HL-60 (cell line): ENCODE data around the gene THOC7.

Experiments used
- DNase-seq, 2 experiments: peaks; one replicate each; pipeline ENCODE4 v3.0.0-alpha.2; 2010 to 2020; ENCODE audit warnings: low read depth in 1 of 2, low spot score in 1 of 2
- H3K27ac ChIP-seq: fragments of 250-450 bp; sonication (Bioruptor Pico); replicated peaks from 2 replicates; pipeline ENCODE4 v1.5.1; 2020; ENCODE audit warnings: mild to moderate bottlenecking, moderate library complexity
- H3K27me3 ChIP-seq: fragments of 250-450 bp; sonication (Bioruptor Pico); 2 replicates; pipeline ENCODE4 v1.5.1; 2021; ENCODE audit warnings: mild to moderate bottlenecking, moderate library complexity; ENCODE audit not compliant: insufficient read depth, poor library complexity, severe bottlenecking
- H3K4me3 ChIP-seq: replicated peaks from 2 replicates; pipeline ENCODE4 v1.5.1; 2011; ENCODE audit warnings: mild to moderate bottlenecking, control low read depth, low read length; ENCODE audit not compliant: insufficient read depth
- GABPA ChIP-seq: IDR thresholded peaks from 2 replicates; pipeline ENCODE4 v1.6.1; 2012; ENCODE audit warnings: low read depth
- POLR2AphosphoS5 ChIP-seq: IDR thresholded peaks from 2 replicates; pipeline ENCODE4 v1.6.1; 2012; ENCODE audit warnings: low read depth
- SPI1 ChIP-seq: IDR thresholded peaks from 2 replicates; pipeline ENCODE4 v1.6.1; 2012; ENCODE audit warnings: low read depth, mild to moderate bottlenecking, borderline replicate concordance
- TF ChIP-seq, protein P1 (sequence below): IDR thresholded peaks from one replicate; pipeline ENCODE4 v1.5.1; 2011; ENCODE audit warnings: low read length, control low read depth, inconsistent platforms; ENCODE audit not compliant: insufficient read depth
- TF ChIP-seq, protein P2 (sequence below): IDR thresholded peaks from 2 replicates; pipeline ENCODE4 v1.6.1; 2012; ENCODE audit warnings: low read depth; ENCODE audit not compliant: insufficient replicate concordance

The THOC7 gene

DNA sequence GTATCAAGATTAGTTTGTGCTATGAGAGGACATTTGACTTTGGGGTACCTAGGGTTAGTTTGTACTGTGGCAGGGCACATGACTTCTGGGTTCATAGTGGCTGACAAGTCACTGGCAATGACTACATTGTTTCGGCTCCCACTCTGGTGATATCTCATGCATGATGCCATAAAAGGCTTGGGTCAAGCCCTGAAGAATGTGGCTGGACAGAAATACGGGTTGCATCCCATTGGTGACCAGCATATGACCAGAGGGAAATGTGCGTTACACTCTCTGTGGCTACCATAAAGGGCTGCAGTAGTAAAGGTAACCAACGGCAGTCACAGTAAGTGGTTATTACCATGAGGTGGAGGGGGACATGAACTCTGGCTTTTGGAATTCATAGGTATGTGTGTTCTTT, 18.4 kb downstream of the THOC7 start:
- H3K27ac ChIP-seq = no peak overlapping the region
- DNase-seq = no peak
- H3K27me3 ChIP-seq = no peaks in the 10 kb centered on the region
- TF ChIP-seq, protein P1, sequence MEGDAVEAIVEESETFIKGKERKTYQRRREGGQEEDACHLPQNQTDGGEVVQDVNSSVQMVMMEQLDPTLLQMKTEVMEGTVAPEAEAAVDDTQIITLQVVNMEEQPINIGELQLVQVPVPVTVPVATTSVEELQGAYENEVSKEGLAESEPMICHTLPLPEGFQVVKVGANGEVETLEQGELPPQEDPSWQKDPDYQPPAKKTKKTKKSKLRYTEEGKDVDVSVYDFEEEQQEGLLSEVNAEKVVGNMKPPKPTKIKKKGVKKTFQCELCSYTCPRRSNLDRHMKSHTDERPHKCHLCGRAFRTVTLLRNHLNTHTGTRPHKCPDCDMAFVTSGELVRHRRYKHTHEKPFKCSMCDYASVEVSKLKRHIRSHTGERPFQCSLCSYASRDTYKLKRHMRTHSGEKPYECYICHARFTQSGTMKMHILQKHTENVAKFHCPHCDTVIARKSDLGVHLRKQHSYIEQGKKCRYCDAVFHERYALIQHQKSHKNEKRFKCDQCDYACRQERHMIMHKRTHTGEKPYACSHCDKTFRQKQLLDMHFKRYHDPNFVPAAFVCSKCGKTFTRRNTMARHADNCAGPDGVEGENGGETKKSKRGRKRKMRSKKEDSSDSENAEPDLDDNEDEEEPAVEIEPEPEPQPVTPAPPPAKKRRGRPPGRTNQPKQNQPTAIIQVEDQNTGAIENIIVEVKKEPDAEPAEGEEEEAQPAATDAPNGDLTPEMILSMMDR = no peak
- TF ChIP-seq POLR2AphosphoS5 (no peak), SPI1 (no peak), GABPA (no peak)
- TF ChIP-seq, protein P2, sequence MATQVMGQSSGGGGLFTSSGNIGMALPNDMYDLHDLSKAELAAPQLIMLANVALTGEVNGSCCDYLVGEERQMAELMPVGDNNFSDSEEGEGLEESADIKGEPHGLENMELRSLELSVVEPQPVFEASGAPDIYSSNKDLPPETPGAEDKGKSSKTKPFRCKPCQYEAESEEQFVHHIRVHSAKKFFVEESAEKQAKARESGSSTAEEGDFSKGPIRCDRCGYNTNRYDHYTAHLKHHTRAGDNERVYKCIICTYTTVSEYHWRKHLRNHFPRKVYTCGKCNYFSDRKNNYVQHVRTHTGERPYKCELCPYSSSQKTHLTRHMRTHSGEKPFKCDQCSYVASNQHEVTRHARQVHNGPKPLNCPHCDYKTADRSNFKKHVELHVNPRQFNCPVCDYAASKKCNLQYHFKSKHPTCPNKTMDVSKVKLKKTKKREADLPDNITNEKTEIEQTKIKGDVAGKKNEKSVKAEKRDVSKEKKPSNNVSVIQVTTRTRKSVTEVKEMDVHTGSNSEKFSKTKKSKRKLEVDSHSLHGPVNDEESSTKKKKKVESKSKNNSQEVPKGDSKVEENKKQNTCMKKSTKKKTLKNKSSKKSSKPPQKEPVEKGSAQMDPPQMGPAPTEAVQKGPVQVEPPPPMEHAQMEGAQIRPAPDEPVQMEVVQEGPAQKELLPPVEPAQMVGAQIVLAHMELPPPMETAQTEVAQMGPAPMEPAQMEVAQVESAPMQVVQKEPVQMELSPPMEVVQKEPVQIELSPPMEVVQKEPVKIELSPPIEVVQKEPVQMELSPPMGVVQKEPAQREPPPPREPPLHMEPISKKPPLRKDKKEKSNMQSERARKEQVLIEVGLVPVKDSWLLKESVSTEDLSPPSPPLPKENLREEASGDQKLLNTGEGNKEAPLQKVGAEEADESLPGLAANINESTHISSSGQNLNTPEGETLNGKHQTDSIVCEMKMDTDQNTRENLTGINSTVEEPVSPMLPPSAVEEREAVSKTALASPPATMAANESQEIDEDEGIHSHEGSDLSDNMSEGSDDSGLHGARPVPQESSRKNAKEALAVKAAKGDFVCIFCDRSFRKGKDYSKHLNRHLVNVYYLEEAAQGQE = no peak
- H3K4me3 ChIP-seq = no peak overlapping the region

DNA sequence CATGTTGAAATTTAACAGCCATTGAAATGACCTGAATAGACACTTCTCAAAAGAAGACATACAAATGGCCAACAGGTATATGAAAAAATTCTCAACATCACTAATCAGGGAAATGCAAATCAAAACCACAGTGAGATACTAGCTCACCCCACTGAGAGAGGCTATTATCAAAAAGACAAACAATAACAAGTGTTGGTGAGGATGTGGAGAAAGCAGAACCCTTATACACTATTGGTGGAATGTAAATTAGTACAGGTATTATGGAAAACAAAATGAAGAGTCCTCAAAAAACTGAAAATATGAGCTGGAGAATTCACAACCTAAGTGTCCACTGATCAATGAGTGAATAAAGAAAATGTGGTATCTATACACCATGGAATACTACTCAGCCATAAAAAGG, 21.5 kb downstream of the THOC7 start:
- no peak for DNase-seq
- Histone ChIP-seq H3K27me3 (no peaks in the 10 kb centered on the region), H3K27ac (no peak overlapping the region), H3K4me3 (no peak overlapping the region)
- TF ChIP-seq POLR2AphosphoS5 = no peak
- TF ChIP-seq, protein P1 = no peak
- TF ChIP-seq GABPA = no peak
- TF ChIP-seq SPI1 = no peak
- TF ChIP-seq, protein P2 = no peak

DNA sequence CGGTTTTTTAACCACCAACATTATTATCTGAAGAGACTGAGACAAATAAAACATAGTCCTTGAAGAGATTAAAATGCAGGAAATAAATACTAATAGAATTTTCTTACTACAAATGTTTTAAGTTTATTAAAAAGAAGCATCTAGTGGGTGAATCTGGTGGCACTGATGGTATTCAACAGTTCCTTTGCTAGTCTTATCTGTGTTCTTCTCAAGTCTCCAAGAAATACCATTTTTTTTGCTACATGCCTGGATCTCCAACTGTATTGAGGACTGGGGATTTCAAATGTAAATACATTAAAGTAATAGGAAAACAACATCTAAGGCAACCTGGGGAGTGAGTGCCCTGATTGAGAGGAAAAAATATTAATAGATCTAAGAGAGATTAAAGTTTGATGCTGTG, 21.9 kb downstream of the THOC7 start:
- no peaks in the 10 kb centered on the region for H3K27me3 ChIP-seq
- H3K27ac ChIP-seq = no peak overlapping the region
- TF ChIP-seq SPI1 (no peak), POLR2AphosphoS5 (no peak), GABPA (no peak)
- TF ChIP-seq, protein P1 = no peak
- TF ChIP-seq, protein P2 = no peak
- no peak for DNase-seq
- H3K4me3 ChIP-seq = no peak overlapping the region
